Measurements from ENCODE around the gene MED16.
"Not testable (repeated sequence)": the region's sequence is repeated elsewhere in the genome, so short reads cannot be mapped to it uniquely, and the experiment has no call there.

MED16 gene

GRCh38 chr19:823565-824121 lies 69.3 kb downstream of the MED16 start:
- DNase-seq, result no peak

GRCh38 chr19:821825-822503 lies 71.0 kb downstream of the MED16 start, which contains the start of gene PLPPR3:
Gene PLPPR3 (minus strand): TSS chr19:821955. CDS start chr19:821559, 396 bp downstream.
- no peak for DNase-seq

GRCh38 chr19:821231-821824 lies 71.7 kb downstream of the MED16 start:
- no peak for DNase-seq

GRCh38 chr19:820212-820611 lies 72.8 kb downstream of the MED16 start:
- not testable (repeated sequence) for DNase-seq

Measured in bone marrow (tissue), 2 donors.